Keratinocyte (primary cell): Measurements from ENCODE around the gene SLC27A2.

Experiments
- CTCF ChIP-seq, 3 experiments: IDR thresholded peaks in 1 of 3; conservative IDR thresholded peaks in 1 of 3; optimal IDR thresholded peaks in 1 of 3; 2 replicates in 2 of 3; 3 replicates in 1 of 3; pipeline versions ENCODE3 to v1.5.1; 2011; ENCODE audit warnings: low read length in 3 of 3, mild to moderate bottlenecking in 3 of 3, moderate library complexity in 2 of 3, control low read depth in 1 of 3, inconsistent platforms in 1 of 3; ENCODE audit not compliant: insufficient read depth in 2 of 3; ENCODE audit errors: extremely low read depth in 1 of 3
- EZH2 ChIP-seq: IDR thresholded peaks from one replicate; pipeline ENCODE4 v1.6.1; 2012; ENCODE audit warnings: inconsistent platforms, mild to moderate bottlenecking, low read length, moderate library complexity

DNA sequence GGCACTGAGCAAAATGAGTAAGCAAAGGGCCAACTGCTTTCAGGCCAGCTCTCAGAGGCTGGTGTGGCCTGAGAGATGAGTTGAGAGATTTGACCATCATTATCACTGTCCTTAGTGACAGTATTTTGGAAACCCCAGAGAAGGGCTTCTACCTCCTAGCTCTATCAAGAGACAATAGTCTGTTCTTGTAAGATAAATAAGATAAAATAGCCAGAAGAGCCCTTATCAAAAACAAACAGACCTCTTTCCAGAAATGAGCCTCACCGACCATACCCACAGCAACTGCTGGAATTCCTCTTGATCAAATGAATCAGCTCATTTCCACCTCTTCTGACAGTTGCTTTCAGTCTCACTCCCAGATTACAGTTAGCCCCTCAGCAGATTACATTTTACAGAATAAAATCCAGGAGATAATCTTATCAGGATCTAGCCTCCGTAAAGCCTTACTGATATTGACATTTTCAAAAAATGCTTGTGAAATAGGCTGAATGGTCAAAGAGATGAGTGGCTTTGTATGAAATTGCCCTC lies 79.0 kb downstream of the SLC27A2 start:
- TF ChIP-seq CTCF (optimal IDR thresholded peaks at IDR 0.05 in 1 of 3, IDR thresholded peaks at IDR 0.05 in 1 of 3, conservative IDR thresholded peaks at IDR 0.05 in 1 of 3; ENCODE audit: extremely low read depth in 1 of 3, insufficient read depth in 2 of 3, low read length in 3 of 3) (no peak), EZH2 (no peak)
